K562 (cell line): ENCODE results near the gene BDH1.

Experiments used
- CHCHD3 ChIP-seq: fragments of 250-450 bp; sonication (Bioruptor Pico); IDR thresholded peaks from 2 replicates; pipeline ENCODE4 v2.1.2; 2022; ENCODE audit warnings: mild to moderate bottlenecking
- CHD2 ChIP-seq: IDR thresholded peaks from 2 replicates; pipeline ENCODE4 v1.6.1; 2011; ENCODE audit warnings: low read depth, low read length
- KLF10 ChIP-seq: fragments of 250-450 bp; sonication (Bioruptor Pico); IDR thresholded peaks from 2 replicates; pipeline ENCODE4 v1.6.1; 2021; ENCODE audit warnings: matching md5 sums
- MYNN ChIP-seq, 2 experiments: sonication (generic); formaldehyde crosslinking in 1 of 2; IDR thresholded peaks; 2 replicates each; pipeline versions ENCODE4 v1.5.0 to v1.6.1; 2016 to 2020; ENCODE audit warnings: antibody characterized with exemption in 1 of 2, missing genetic modification reagents in 1 of 2
- NCOA6 ChIP-seq: fragments of 450-650 bp; IDR thresholded peaks from 2 replicates; pipeline ENCODE4 v1.6.1; 2017; ENCODE audit warnings: mild to moderate bottlenecking
- PHF21A ChIP-seq: fragments of 450-650 bp; IDR thresholded peaks from 2 replicates; pipeline ENCODE4 v1.6.1; 2017; ENCODE audit warnings: low read depth, borderline replicate concordance
- POLR2AphosphoS5 ChIP-seq: IDR thresholded peaks from 2 replicates; pipeline ENCODE4 v1.6.1; 2011; ENCODE audit warnings: mild to moderate bottlenecking, low read depth, low read length, moderate library complexity; ENCODE audit not compliant: control insufficient read depth, insufficient read depth
- RERE ChIP-seq: sonication (generic); formaldehyde crosslinking; IDR thresholded peaks from 2 replicates; pipeline ENCODE4 v1.8.0; 2023; ENCODE audit warnings: missing genetic modification reagents, mild to moderate bottlenecking, borderline replicate concordance
- SOX6 ChIP-seq: fragments of 450-650 bp; IDR thresholded peaks from 2 replicates; pipeline ENCODE4 v1.6.1; 2014; ENCODE audit warnings: mild to moderate bottlenecking
- TEAD4 ChIP-seq, 2 experiments: sonication (generic) in 1 of 2; formaldehyde crosslinking in 1 of 2; IDR thresholded peaks; 2 replicates each; pipeline versions ENCODE4 v1.6.1 to v1.8.0; 2012 to 2022; ENCODE audit warnings: borderline replicate concordance in 1 of 2, inconsistent platforms in 1 of 2, low read length in 1 of 2, mild to moderate bottlenecking in 1 of 2, missing genetic modification reagents in 1 of 2
- ZNF354B ChIP-seq: fragments of 250-450 bp; sonication (Bioruptor Pico); IDR thresholded peaks from 2 replicates; pipeline ENCODE4 v1.4.0; 2020
- ZNF76 ChIP-seq: fragments of 250-450 bp; sonication (Bioruptor Pico); IDR thresholded peaks from 2 replicates; pipeline ENCODE4 v1.4.0; 2020; ENCODE audit warnings: mild to moderate bottlenecking, moderate library complexity, borderline replicate concordance
- TF ChIP-seq, protein P1 (sequence below), 3 experiments: IDR thresholded peaks in 2 of 3; conservative IDR thresholded peaks in 1 of 3; 2 replicates each; pipeline ENCODE4 v1.5.1; 2011 to 2012; ENCODE audit warnings: low read length in 3 of 3, mild to moderate bottlenecking in 3 of 3, control low read depth in 2 of 3, improper control_type of control experiment in 1 of 3, inconsistent platforms in 1 of 3, low read depth in 1 of 3, mixed read lengths in 1 of 3, moderate library complexity in 1 of 3; ENCODE audit not compliant: insufficient read depth in 2 of 3
- TF ChIP-seq, protein P2 (sequence below): sonication (generic); formaldehyde crosslinking; IDR thresholded peaks from 2 replicates; pipeline ENCODE4 v1.9.0; 2022; ENCODE audit warnings: mild to moderate bottlenecking, missing genetic modification reagents

- TF ChIP-seq CHCHD3 (CRISPR knock-in tag), result no peak
- no peak for TF ChIP-seq SOX6
- TF ChIP-seq ZNF354B (CRISPR knock-in tag), result no peak
- TF ChIP-seq MYNN (IDR thresholded peaks at IDR 0.05), result no peak
- no peak for TF ChIP-seq MYNN (CRISPR knock-in tag; IDR thresholded peaks at IDR 0.05)
- no peak for TF ChIP-seq RERE (CRISPR knock-in tag)
- no peak for TF ChIP-seq PHF21A
- no peak for TF ChIP-seq CHD2
- TF ChIP-seq ZNF76 (CRISPR knock-in tag), result no peak
- TF ChIP-seq POLR2AphosphoS5, result no peak
- TF ChIP-seq NCOA6, result no peak
- TF ChIP-seq, protein P1, sequence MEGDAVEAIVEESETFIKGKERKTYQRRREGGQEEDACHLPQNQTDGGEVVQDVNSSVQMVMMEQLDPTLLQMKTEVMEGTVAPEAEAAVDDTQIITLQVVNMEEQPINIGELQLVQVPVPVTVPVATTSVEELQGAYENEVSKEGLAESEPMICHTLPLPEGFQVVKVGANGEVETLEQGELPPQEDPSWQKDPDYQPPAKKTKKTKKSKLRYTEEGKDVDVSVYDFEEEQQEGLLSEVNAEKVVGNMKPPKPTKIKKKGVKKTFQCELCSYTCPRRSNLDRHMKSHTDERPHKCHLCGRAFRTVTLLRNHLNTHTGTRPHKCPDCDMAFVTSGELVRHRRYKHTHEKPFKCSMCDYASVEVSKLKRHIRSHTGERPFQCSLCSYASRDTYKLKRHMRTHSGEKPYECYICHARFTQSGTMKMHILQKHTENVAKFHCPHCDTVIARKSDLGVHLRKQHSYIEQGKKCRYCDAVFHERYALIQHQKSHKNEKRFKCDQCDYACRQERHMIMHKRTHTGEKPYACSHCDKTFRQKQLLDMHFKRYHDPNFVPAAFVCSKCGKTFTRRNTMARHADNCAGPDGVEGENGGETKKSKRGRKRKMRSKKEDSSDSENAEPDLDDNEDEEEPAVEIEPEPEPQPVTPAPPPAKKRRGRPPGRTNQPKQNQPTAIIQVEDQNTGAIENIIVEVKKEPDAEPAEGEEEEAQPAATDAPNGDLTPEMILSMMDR (IDR thresholded peaks at IDR 0.05 in 2 of 3, conservative IDR thresholded peaks at IDR 0.05 in 1 of 3; ENCODE audit: insufficient read depth in 2 of 3, low read depth in 1 of 3, low read length in 3 of 3), result no peak
- TF ChIP-seq, protein P2, sequence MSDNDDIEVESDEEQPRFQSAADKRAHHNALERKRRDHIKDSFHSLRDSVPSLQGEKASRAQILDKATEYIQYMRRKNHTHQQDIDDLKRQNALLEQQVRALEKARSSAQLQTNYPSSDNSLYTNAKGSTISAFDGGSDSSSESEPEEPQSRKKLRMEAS, result no peak
- TF ChIP-seq TEAD4 (IDR thresholded peaks at IDR 0.05; ENCODE audit: low read length), result no peak
- no peak for TF ChIP-seq TEAD4 (CRISPR knock-in tag; IDR thresholded peaks at IDR 0.05; ENCODE audit: borderline replicate concordance)
- TF ChIP-seq KLF10 (CRISPR knock-in tag), result no peak
Observed at GRCh38 chr3:197507081-197507480, 48.7 kb downstream of the BDH1 start.
